Left ventricle myocardium inferior (tissue), 1 donor: ENCODE results near the gene UQCC2. TPM values are rescaled to one million over a fixed set of nuclear protein-coding genes. Genes with fewer than 3 reads are reported as not detected.

Source experiments
- DNase-seq: peaks from one replicate; pipeline ENCODE4 v3.0.0-alpha.2; 2020
- H3K27ac ChIP-seq: fragments of 200-600 bp; replicated peaks from 2 replicates; pipeline ENCODE4 v1.8.0; 2021
- H3K27me3 ChIP-seq: fragments of 200-600 bp; 2 replicates; pipeline ENCODE4 v1.8.0; 2021; ENCODE audit warnings: low read depth
- H3K36me3 ChIP-seq: fragments of 200-600 bp; 2 replicates; pipeline ENCODE4 v1.8.0; 2021
- H3K4me1 ChIP-seq: fragments of 200-600 bp; 2 replicates; pipeline ENCODE4 v1.8.0; 2021
- H3K4me3 ChIP-seq: fragments of 200-600 bp; 2 replicates; pipeline ENCODE4 v1.8.0; 2021; ENCODE audit warnings: mild to moderate bottlenecking, moderate library complexity
- H3K9me3 ChIP-seq: fragments of 200-600 bp; replicated peaks from 2 replicates; pipeline ENCODE4 v1.8.0; 2021
- CTCF ChIP-seq: fragments of 200-600 bp; IDR thresholded peaks from 2 replicates; pipeline ENCODE4 v1.8.0; 2021; ENCODE audit warnings: antibody characterized with exemption, mild to moderate bottlenecking, borderline replicate concordance
- intact Hi-C: fragments of 100-400 bp; cut with micrococcal nuclease; formaldehyde crosslinking; loops from one replicate; pipeline ENCODE4 v1.11.0; 2022
- total RNA-seq: library from RNA; stranded (reverse); fragmentation: NEBNext Ultra II Directional; extraction: Animal tissue kit (Norgen Biotek cat#: 25700); gene quantifications from one replicate; pipeline ENCODE4 v1.2.1, GENCODE V29; 2021
- donor health status: DM: no; HTN: yes; CAD: no; lungs with severe emphysema.

UQCC2 gene
- total RNA-seq, 1 donor from 2014 or later, result 199 TPM

GRCh38 chr6:33694977-33695376, 16.5 kb downstream of the UQCC2 start:
- peak overlapping the region; percentile 90 for H3K27ac ChIP-seq
- H3K4me3 ChIP-seq, result no peak overlapping the region
- H3K27me3 ChIP-seq, result no peaks in the 10 kb centered on the region
- H3K9me3 ChIP-seq, result no peaks in the 10 kb centered on the region
- H3K36me3 ChIP-seq, result peaks cover 14% of the 10 kb centered on the region
- intact Hi-C loops, result no loop called here
- no peak for DNase-seq
- TF ChIP-seq CTCF, result no peak
- peaks cover 99% of the 10 kb centered on the region for H3K4me1 ChIP-seq

GRCh38 chr6:33694401-33694931, 17.0 kb downstream of the UQCC2 start:
- peaks cover 94% of the 10 kb centered on the region for H3K4me1 ChIP-seq
- no peaks in the 10 kb centered on the region for H3K9me3 ChIP-seq
- no peak overlapping the region for H3K4me3 ChIP-seq
- DNase-seq, result no peak
- peak overlapping the region; percentile 90 for H3K27ac ChIP-seq
- H3K36me3 ChIP-seq, result peaks cover 19% of the 10 kb centered on the region
- TF ChIP-seq CTCF, result no peak
- H3K27me3 ChIP-seq, result no peaks in the 10 kb centered on the region
- intact Hi-C loops, result no loop called here

GRCh38 chr6:33693186-33694105, 18.1 kb downstream of the UQCC2 start:
- no peaks in the 10 kb centered on the region for H3K9me3 ChIP-seq
- TF ChIP-seq CTCF, result no peak
- DNase-seq, result peak; percentile 41
- peaks cover 26% of the 10 kb centered on the region for H3K36me3 ChIP-seq
- intact Hi-C loops, result no loop called here
- peak overlapping the region; percentile 38 for H3K4me3 ChIP-seq
- H3K27me3 ChIP-seq, result no peaks in the 10 kb centered on the region
- H3K4me1 ChIP-seq, result peaks cover 84% of the 10 kb centered on the region
- peak overlapping the region; percentile 90 for H3K27ac ChIP-seq

GRCh38 chr6:33692760-33693158, 18.7 kb downstream of the UQCC2 start:
- Histone ChIP-seq H3K4me3 (peak overlapping the region; percentile 38), H3K36me3 (peaks cover 23% of the 10 kb centered on the region), H3K9me3 (no peaks in the 10 kb centered on the region), H3K27ac (peak overlapping the region; percentile 90), H3K27me3 (no peaks in the 10 kb centered on the region), H3K4me1 (peaks cover 77% of the 10 kb centered on the region)
- TF ChIP-seq CTCF, result no peak
- DNase-seq, result no peak
- intact Hi-C loops, result no loop called here

- DNase-seq, result peak; percentile 71
Observed at GRCh38 chr6:33692078-33692759, 19.3 kb downstream of the UQCC2 start.

More at GRCh38 chr6:33692078-33692759, 19.3 kb downstream of the UQCC2 start:
- peaks cover 72% of the 10 kb centered on the region for H3K4me1 ChIP-seq
- peak overlapping the region; percentile 90 for H3K27ac ChIP-seq
- H3K9me3 ChIP-seq, result no peaks in the 10 kb centered on the region
- no peak for TF ChIP-seq CTCF
- peak overlapping the region; percentile 38 for H3K4me3 ChIP-seq
- peaks cover 28% of the 10 kb centered on the region for H3K36me3 ChIP-seq
- H3K27me3 ChIP-seq, result no peaks in the 10 kb centered on the region
- intact Hi-C loops, result no loop called here
